IPS-NIHi7 (cell line): ENCODE measurements around the gene ORC5.
"Not testable (repeated sequence)": the region's sequence is repeated elsewhere in the genome, so short reads cannot be mapped to it uniquely, and the experiment has no call there.

Source experiments
- DNase-seq: peaks from one replicate; pipeline ENCODE4 v3.0.0; 2012; ENCODE audit warnings: mixed read lengths; ENCODE audit errors: extremely low spot score

The ORC5 gene

DNA sequence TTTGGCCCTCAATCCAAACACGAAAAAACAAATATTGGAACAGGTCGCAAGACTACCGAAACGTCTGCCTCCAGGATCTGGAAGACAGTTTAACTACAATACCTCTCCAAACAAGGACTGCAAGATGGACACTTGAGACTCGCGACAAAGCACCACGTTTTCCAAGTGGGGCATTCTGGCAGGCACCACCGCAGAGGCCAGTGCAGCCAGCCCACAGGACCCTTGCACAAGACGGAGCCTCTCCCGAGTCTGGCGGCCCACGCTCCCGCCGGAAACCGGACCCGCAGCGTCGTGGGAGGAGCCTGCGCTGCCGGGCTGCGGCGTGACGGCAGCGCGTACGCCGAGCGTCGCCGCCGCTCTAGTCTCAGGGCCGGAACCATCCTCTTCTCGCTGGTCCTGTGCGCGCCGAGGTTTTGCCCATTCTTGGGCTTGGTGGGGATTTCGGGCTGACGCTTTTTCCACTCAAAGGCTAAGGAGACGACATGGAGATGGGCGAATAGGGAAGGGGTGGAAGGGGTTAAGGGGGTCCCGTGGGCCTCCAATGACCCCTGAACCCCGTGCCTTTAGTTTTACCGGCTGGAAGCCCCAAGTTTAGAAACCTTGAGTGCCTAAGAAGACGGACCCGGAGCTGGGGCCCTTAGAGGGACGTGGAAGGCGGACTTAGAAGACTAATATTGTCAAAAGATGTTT is at the start of gene ORC5:
Gene ORC5, minus strand, starts transcription at position 283 of the 690 bp plus-strand sequence. Its CDS starts 109 bp downstream, at position 174.
- peak; percentile 91 for DNase-seq

DNA sequence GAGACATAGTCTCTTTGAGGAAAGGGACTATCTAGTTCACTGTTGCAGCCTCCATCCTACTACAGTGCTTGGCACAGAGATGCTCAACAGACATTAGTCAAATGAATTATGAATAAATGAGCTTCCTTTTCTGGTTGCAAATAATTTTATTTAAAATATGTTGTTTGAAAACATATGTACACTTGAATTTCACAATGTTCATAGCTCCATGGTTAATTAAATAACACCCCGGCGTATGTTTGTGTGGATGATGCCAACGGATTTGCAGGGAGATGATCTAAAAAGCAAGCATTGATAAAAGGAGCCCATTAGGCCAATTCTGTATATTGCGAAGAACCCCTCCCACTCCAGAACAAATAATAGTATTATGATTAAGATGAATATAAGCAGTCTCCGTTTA is 47.8 kb upstream of the ORC5 start:
- DNase-seq, result no peak

DNA sequence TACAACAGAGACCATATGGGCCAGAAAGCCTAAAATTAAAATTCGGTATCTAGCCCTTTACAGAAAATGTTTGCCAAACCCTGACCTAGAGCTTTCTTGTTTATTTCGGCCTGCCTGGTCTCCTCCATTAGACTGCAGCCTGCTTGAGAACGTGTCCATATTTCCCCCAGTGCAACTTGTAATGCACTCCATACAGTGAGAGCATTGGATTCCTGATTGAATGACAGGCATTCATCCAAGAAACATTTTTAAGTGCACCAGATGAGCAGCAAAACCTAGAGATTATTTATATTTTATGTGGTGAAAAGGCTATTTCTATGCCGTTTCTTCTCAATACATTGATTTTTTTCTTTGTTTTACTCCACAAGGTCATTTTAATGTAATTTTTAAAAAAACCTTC is 47.4 kb upstream of the ORC5 start:
- no peak for DNase-seq

DNA sequence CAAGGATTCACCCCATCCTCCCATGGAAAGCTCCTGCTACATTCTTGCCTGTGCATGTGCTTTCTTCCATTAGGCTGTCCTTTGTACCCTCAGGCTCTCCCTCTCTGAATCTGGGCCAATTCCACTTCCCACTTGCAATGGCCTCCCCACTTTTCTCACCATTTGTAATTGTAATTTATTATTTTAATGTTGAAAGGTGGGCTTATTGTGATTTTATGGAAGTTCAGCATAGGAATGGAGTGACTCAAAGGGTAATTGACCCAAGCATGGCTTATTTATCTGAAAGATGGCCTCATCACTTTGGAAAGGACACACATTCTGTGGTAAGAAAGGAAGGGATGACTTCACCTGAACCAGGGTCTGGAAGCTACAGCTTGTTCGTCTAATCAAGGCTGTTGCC is 46.9 kb upstream of the ORC5 start:
- no peak for DNase-seq

DNA sequence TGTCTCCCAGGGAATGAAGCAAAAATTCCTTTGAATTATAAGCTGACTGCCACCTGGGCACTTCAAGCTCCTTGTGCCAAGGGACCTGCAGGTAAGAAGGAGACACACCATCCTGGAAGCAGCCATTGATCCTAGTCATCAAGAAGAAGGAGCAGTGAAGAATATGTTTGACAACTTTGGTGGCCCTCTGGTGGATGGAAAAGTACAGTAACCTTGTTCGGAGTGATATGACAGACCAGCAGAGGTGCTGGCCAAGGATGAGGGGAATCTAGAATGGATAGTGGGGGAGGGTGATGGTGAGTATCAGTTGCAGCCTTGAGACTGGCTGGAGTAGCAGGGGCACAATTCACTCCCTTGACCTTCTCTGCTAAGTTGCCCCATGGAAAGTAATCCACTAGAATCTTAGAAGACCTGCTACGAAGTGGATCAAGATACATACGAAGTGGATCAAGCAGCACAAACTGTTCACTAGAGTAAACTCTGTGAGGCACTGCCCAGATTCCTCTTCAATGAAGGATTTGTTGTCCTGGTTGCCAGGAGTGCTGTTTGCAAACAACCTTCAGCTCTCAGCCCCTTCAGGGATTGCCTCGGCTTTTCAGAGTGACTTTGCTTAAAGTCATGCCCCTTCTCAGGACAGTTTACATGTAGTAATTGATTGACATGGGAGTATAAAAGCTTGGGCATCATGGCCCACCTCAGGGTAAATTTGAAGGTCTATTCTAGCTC is 44.8 kb upstream of the ORC5 start:
- DNase-seq, result peak; percentile 30

DNA sequence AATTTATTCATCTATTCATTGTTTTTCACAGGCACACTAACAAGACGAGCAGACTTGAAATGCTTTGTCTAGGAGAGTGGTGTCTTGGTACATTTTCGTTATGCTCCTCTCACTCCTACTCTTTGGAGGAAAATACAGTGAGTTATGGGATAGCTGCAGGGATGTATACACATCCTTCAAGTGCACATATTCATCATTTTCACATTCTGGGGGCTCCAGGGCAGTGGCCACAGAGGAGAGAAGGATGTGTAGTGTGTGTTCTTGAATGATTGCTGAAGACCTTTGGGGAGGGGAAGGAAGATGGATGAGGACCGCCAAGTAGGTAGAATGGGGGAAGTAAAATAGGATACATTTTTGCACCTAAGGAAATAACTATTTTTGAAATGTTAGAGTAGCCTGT is 34.8 kb upstream of the ORC5 start:
- no peak for DNase-seq

DNA sequence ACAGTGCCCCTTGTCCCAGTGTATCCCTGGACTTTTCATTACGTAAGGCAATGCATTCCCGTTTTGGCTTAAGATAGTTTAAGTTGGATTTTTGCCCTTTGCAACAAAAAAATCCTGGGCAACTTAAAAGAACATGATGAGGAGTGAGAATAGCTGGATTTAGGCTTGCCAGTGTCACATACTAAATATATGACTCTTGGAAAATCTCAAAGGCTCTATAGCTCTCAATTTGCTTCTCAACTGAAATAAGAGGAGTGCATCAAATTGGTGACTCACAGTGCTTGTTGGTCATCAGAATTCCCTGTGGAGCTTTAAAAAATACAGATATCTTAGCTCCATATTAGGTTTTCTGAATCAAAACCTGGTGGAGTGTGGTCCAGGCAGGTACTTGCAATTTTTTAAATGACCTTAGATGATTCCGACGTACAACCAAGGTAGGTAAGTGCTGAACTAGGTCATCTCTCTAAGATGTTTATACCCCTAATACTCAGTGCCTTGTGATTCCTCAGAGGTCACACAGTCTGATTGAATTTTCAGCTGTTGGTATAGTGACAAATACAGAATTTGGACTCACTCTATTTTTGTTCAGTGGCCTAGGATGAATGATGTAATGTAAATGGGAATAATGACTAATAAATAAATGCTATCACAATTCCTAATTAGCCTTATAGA is 33.9 kb upstream of the ORC5 start:
- DNase-seq, result no peak

DNA sequence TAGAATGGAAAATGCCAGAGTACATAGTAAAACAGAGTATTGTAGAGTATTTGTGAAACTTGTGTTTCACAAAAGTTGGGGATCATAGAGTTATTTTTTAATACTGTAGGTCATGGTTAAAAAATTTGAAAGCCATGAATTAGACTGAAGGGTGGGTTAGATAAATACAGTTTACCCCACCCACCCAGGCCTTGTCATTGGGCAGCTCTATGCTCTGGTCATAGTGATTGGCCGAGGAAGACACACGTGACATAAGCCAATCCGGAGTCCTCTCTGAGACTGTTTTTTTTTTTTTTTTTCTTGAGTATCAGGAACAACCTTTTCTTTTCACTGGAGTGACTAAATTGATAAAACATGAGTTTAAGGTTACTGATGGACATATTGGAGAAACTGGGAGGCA is 33.3 kb upstream of the ORC5 start:
- no peak for DNase-seq

DNA sequence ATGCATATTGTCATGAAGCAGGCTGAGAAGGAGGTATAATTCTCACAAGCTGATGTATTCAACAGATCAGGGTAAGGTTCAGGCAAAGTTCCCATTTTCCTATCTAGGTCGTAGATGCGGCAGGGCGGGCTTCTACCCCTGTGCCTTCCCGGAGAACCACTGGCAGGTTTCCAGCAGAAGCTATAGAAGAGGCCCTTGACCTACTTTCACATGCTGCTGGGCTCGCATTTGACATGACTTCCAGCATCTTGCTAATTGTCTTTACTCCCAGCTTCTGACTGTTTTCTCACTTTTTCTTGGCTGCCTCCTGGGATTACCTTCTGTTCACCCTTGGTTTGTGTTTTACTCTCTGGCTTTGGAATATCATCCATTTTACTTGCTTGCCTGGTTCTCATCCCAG is 32.6 kb upstream of the ORC5 start:
- DNase-seq, result no peak

DNA sequence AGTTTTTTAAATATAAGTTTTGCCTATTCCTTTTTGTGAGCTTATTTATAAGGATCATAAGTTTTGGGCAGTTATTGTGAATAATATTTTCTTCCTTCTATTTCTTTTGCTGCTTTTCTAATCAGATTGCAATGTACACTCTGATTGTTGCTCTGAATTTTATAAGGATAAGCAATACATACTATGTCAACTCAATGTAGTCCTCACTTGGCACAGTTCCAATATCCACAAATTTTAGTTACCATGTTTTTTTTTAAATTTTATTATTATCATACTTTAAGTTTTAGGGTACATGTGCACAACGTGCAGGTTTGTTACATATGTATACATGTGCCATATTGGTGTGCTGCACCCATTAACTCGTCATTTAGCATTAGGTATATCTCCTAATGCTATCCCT is 27.2 kb upstream of the ORC5 start:
- not testable (repeated sequence) for DNase-seq

DNA sequence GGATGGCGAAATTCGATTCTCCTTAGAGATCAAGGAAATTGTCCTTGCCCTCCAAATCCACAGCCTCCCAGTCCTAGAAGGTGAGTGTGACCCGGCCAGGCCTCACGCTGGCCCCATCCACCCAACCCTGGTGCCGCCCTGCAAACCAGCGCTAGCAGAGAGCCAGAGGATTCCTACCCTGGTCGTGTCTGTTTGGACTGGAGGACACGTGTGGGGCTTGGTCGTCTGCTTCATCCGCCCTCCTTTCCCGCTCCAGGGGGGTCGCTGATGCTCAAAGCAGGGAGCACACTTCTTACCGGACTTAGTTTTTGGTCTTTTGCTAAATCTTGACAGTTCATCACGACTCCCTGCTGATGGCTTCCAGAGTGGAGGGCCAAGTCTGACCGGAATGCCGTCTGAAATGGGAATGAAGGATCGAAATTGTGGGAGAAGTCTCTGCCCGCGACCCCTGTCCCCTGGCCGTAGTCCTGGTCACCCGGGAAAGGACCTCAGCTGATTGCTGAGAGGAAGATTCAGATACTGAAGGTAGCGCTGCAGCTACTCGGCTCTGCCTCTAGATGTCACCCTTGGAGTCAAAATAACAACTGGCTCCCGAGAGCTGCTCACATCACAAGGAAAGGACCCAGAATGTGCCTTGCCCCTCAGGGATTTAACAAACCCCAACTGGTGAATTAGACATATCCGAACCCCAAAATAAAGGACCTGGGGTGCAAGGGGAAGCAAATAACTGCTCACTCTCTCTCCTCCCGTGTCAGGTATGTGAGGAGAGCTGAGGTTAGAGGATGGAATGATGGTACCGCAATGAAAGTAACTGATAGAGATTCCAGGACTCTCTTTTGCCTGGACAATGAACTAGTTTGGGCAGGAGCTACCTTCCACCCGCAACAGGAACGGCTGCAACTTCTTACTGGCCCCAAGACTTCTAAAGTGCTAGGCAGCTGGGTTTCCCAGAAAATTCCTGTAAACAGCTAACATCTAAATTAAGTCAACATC is 23.5 kb upstream of the ORC5 start:
- peak; percentile 83 for DNase-seq

DNA sequence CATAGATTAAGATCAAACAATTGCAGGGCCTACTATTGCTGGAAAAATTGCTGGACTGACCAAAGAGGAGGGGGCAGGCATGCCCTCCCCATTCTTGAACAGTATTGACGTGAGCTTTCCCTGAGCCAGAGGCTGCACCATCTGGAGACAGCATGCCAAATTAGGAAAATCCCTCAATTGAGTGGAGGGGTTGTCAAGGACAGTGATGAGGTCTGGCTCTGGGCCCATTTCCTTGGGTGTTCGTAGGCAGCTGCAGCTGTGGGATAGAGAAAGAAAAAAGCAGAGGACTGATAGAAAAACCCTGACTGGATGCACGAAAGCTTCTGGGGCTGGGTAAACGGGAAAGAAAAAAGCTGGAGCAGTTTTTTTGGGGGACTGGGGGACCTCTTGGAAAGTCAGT is 22.8 kb upstream of the ORC5 start:
- no peak for DNase-seq

DNA sequence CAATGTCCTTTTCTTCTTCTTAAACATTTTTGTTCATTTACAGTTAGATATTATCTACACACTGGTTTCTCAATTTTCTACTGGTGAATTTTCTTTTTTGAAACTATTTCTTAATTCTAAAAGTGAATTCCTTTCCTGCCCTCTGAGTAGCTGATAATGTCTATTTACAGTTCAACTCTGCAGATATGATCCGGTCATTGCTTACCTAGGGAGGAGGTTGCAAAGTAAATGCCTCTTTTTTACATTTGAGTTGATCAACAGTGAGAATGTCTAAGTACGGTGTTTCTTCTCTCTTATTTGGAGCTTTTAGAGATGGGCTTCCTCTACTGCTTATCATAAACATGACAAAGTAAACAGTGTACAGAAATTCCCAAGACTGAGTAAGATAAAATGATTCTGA is 20.6 kb upstream of the ORC5 start:
- no peak for DNase-seq

DNA sequence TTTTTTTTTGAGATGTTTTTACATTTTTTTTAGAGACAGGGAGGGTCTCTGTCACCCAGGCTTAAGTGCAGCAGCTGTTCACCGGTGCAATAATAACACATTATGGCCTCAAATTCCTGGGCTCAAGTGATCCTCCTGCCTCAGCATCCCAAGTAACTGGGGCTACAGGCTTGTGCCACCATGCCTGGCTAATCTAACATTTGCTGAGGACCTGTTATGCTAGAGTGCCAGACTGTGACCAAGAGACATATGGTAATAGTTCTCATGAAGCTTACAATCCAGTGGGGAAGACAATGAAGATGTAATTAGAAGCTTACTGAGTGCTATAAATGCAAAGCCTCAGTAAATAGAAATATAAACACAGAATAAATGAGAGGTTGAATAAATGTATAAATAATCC is 17.6 kb upstream of the ORC5 start:
- DNase-seq, result no peak

DNA sequence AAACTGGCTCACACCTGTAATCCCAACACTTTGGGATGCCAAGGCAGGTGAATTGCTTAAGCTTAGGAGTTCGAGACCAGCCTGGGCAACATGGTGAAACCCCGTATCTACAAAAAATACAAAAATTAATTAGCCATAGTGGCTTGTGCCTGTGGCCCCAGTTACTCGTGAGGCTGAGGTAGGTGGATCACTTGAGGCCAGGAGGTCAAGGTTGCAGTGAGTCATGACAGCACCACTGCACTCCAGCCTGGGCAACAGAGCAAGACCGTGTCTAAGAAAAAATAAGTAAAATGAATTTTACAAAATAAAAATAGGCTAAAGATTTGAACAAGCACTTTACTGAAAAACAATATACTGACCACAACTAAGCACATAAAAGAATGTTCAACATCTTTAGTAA is 9.8 kb upstream of the ORC5 start:
- no peak for DNase-seq

DNA sequence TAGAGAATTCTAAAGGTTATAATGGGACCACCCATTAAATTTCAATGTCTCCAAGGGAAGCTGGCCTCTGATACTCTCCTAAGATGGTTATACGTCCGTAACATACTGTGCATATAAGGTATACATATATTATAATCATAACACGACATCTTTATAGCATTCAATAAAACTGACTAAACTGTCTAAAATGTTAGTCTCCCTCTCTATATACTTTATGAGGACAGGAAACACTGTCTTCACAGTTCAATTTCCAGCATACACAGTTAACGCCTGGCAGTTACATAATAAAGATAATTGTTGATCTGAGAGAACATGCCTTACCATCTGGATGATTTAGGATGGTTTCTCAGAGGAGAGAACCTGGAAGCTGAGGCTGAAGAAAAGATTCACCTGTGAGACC is 1.2 kb upstream of the ORC5 start:
- no peak for DNase-seq

DNA sequence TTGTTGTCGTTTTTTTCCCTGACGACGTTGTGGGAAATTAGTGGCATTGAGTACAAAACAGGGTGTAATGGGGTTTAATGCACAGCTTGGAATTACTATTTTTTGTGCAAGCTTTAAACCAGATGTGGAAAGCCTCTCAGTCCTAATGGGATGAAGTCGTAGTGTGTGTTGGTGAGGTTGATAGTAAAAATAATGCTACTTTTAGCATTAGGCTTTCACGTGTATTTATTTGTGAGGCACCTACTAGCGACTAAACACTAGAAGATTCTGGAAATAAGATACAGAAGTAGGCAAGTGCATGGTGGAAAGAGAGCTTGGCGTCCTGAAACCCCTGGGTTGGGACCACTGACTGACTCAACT is 588 bp upstream of the ORC5 start:
- no peak for DNase-seq

DNA sequence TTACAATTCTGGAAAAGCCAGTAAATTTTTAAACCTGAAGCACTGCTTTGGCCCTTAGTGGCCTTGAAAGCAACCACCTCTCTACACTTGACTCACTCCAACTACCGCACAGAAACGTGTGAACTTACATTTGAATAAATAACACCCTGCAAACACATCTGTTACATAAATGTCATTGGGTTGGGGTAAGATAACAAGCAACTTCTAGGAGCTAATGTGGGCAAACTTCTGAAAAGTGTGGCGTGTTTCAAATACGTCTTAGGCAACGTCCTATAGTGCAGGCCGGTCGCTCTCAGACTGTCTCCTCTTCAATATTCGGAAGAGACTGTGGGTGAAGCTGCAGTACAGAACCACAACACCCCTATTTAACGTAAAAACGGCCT is 474 bp downstream of the ORC5 start:
- DNase-seq, result no peak

DNA sequence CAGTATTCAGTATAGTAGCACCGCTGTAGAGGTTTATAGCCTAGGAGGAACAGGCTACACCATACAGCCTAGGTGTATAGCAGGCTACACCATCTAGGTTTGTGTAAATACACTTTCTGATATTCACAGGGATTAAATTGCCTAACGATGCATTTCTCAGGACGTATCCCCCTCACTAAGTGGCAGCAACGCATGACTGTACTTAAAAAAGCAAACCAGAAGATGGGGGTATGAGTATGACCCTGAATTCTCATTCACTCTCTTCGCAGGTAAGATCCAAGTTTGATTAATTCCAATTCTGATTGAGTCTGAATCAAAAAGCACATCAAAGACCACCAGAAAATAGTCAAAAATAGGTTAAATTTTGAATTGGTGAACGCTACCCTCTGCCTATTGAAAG is 972 bp downstream of the ORC5 start:
- DNase-seq, result no peak

DNA sequence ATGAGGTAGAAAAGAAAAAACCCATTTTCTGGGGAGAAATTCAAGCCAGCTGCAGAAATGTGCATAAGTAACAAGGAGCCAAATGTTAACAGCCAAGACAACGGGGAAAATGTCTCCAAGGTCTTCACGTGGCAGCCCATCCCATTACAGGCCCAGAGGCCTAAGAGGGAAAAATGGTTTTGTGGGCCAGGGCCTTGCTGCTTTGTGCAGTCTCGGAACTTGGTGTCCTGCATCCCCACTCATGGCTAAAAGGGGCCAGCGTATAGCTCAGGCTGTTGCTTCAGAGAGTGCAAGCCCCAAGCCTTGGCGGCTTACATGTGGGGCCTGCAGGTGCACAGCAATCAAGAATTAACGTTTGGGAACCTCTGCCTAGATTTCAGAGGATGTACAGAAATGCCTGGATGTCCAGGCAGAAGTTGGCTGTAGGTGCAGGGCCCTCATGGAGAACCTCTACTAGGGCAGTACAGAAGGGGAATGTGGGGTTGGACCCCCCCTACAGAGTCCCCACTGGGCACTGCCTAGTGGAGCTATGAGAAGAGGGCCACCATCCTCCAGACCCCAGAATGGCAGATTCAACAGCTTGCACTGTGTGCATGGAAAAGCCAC is 9.0 kb downstream of the ORC5 start:
- no peak for DNase-seq

DNA sequence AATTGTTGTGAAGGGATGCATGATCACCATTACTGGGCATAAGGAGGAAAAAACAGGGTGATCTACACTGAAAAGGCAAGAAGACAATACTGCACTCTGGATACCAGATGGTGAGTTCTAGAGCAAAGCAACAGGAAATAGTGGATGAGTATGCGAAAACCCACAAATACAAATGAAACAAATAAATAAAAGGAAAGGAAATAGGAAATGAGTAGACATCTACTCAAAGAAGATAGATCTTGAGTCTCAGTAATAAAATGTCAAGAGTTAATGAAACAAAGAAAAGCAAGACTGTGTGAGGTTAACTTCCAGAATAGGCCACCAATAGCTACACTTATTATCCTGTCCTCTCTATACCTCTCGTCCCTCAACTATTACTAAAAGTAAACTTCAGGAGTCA is 11.7 kb downstream of the ORC5 start:
- DNase-seq, result no peak

DNA sequence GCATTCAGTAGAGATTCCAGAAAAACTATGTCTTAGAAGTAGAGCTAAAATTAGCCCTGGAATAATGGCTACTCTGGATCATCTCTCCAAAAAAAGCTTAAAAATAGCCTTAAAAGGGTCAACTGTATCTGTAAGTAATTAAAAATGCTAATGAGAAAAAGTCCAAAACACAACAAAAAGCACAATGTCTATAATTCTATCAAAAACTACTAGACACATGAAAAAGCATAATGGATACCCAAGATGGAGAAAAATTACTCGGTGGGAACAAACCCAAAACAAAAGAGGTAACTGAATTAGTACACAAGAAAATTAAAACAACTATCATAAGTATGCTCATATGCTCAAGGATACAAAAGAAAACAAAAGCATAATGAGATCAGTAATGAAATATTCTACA is 15.4 kb downstream of the ORC5 start:
- DNase-seq, result no peak
